WI38 (cell line): ENCODE results near the gene PCF11.

ENCODE experiments used
- H3K4me3 ChIP-seq: 2 replicates; pipeline ENCODE4 v1.5.1; 2011; ENCODE audit warnings: low read depth, mild to moderate bottlenecking, control low read depth, low read length
- CTCF ChIP-seq: IDR thresholded peaks from 2 replicates; pipeline ENCODE4 v1.5.1; 2012; ENCODE audit warnings: low read depth, mild to moderate bottlenecking, control low read depth, low read length

Gene PCF11

GRCh38 chr11:83162377-83162776, 5.4 kb downstream of the PCF11 start:
- no peak overlapping the region for H3K4me3 ChIP-seq
- no peak for TF ChIP-seq CTCF

GRCh38 chr11:83166193-83166866, 9.4 kb downstream of the PCF11 start:
- TF ChIP-seq CTCF, result no peak
- no peak overlapping the region for H3K4me3 ChIP-seq

- no peak overlapping the region for H3K4me3 ChIP-seq
- TF ChIP-seq CTCF, result no peak
These were observed 11.8 kb downstream of the PCF11 start for GRCh38 chr11:83168756-83169155.

GRCh38 chr11:83170865-83171264, 13.9 kb downstream of the PCF11 start:
- no peak for TF ChIP-seq CTCF
- H3K4me3 ChIP-seq, result no peak overlapping the region

GRCh38 chr11:83172551-83172950, 15.6 kb downstream of the PCF11 start:
- TF ChIP-seq CTCF, result no peak
- no peak overlapping the region for H3K4me3 ChIP-seq

- TF ChIP-seq CTCF, result no peak
- H3K4me3 ChIP-seq, result no peak overlapping the region
These were observed 17.1 kb downstream of the PCF11 start for GRCh38 chr11:83174008-83174407.

GRCh38 chr11:83175815-83176214, 18.9 kb downstream of the PCF11 start:
- TF ChIP-seq CTCF, result no peak
- no peak overlapping the region for H3K4me3 ChIP-seq
